Embryonic facial prominence (tissue), 1 donor: ENCODE measurements around the gene PDGFD.

ENCODE experiments used
- DNase-seq: peaks from one replicate; pipeline ENCODE4 v3.0.0-alpha.2; 2016; ENCODE audit errors: extremely low spot score

The PDGFD gene

DNA sequence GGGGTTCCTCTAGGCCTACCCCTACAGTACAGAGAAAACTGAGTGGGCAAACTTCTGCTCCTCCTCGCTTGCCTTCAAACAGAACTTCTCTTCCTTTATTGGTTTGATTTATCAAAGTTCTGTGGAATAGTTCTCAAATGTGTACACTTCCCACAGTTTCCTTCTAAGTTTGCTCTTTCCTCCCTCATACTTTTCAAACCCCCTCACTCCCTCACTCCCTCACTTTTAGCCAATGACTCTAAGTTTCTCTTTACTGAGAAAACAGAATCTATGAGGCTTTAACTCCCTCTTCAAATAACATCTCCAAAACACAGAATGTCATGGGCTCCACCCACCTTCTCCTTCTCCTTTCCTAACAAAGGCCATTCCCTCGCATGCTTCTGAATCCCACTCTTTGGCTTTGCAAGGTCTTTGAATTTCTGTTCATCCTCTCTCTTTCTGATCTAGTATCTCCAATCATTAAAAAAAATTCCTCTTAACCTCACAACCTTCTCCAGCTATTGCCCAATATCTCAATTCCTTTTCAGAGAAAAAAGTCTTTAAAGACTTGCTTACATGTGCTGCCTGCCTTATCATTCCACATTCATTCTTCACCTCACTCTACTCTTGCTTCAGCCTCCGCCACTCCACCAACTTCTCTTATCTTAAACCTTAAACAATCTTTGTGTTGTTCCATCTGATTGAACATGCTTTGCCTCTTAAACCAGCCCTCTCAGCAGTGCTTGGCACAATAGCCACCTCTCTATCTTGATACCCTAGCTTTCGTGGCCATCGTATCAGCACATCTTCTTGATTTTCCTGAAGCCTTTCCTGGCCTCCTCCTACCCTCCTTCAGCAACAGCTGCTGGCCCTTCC, 70.3 kb downstream of the PDGFD start:
- no peak for DNase-seq

- DNase-seq = no peak
Observed at GRCh38 chr11:104092744-104093143, 71.2 kb downstream of the PDGFD start.

DNA sequence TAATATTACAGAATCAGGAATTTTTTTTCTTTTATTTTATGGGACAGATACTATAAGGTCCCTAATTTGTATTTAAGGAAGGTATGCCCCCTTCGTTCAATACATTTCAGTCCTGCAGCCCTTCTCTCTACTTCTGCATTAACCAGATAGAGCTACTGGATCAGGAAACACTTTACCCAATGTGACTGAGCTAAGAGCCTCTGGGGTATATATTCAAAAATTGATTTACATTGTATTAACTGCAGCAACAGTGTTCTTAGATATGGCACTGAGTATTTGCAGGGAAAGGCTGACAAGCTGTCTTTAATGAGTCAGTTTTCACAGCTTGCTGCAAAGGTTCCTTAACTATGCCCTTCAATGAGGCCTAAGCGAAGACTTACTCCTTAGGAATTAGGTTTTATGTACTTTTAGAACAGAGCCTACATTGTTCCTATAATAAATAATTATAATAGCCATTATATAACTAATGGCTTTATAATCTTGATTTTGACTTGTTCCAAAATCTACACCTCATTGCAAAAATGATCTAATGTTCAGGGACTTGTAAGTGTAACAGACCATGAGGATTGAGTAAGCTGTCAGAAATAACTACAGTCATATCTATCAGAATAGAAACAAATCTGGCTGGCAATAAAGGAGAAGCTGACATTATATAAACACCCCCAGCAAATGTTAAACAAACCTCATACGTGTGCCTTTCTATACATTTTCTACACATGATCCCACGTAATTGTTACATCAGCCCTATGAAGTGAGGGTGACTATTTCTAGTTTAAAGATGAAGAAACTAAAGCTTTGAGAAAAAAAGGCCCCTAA, 72.5 kb downstream of the PDGFD start:
- no peak for DNase-seq

DNA sequence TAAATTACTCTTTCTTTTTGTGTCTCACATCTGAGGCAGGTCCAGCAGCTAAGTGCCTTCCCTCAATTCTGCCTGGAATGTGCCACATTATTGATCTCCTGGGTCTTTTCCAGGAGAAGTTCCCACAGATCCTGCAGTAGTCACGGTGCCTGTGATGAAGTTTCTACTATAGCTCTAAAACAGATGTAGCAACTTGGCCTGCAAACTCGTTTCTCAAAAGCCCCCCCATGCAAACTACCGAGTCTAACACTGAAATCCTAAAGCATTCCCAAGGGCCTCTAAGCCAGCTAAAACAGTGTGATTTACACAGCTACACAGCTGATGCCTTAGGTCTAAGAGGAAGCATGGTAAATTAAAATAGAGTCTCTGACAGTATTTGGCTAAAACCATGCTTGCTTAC, 73.2 kb downstream of the PDGFD start:
- DNase-seq = no peak

GRCh38 chr11:104089481-104089880, 74.5 kb downstream of the PDGFD start:
- DNase-seq = no peak

DNA sequence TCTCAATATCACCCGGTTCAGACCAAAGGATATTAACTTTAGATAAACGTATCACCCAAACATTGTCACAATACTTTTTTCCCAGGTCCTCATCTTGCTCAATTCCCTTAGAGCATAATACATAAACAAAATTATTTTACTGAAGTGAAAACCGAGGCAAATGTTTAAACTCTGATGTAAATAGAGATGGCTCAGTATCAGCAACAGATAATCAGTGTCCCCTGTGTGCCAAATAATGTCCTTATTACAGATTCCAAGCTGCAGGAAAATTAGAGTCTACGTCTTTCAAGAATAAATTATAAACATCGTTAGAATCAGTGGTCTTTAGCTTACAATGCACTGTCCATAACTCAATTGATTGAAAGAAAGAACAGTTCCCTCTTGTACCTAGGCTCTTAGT, 77.3 kb downstream of the PDGFD start:
- no peak for DNase-seq

DNA sequence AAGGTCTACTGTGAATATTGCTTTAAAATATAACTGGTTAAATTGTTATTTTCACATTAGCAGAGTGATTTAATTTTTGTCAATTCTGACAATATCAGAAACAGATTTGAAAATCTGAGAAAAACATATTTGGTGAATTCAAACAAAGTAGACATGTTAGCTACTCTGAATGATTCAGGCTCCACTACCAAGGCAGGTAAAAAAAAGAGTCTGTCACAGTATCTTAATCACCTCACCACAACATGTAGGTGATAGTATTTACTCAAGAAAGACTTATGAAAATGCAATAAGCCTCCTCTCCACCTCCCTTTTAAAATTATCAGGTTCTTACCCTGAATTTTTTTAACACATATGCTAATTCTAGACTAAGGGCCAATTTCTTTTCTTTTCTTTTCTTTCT, 85.0 kb downstream of the PDGFD start:
- DNase-seq = no peak

DNA sequence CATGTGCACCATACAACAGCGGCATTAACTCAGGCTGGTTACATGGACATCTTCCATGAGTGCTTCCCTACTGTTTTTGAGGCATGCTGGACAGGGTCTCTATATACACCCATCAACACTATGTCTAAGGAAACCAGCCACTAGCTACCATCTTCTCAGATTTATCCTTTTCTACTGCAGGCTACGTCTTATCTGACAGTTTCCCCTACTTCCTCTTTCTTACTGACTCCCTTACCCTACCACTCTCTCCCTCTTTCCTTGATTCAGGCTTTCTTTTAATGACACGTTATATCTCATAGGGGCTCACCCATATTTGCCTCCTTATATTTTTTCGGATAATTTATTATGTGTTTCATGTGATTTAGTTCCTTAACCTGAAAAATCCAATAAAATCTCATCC, 85.7 kb downstream of the PDGFD start:
- DNase-seq = no peak

DNA sequence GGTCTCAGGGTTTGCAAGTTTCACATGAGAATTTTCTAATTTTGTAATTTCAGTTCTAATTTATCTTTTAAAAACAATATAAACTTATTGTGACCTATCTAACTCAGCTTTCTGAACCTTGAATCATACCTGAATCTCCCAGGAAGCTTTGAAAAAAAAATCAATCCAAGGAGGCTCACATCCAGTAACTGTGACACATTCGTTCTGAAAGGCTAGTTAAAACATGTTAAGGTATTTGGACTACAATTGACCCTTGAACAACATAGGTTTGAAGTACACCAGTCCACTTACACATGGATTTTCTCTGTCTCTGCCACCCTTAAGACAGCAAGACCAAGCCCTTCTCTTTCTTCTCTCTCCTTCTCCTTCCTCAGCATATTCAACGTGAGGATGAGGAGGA, 87.5 kb downstream of the PDGFD start:
- DNase-seq = no peak

DNA sequence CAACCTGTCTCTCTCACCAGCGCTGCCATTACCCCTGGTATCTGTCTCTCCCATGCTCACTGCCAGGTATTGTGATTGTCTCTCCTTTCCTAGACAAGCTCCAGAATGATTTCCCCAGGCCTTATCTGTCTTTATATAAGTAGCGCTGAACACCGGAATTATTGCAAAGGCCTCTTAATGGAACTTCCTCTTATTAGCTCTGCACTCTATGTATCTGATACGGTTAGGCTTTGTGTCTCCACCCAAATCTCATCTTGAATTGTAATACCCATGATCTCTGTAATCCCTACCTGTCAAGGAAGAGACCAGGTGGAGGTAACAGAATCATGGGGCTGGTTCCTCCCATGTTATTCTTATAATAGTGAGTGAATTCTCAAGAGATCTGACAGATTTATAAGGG, 88.2 kb downstream of the PDGFD start:
- no peak for DNase-seq

DNA sequence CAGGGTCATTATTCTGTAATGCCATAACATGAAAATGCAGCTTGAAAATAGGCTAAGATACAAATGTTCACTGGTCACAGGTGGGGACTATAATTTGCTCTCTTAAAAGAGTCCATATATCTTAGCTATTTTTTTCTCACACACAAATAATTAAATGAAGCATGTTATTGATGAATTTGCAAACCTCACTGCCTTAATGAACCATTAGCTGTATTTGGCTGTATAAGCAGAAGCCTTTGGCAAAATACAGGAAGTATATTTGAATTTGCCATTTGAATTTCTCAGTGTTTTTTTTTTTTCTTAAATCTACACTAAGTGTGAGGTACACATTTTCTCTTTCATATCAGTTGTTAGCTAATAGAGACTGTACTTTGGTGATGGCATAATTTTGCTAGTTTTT, 88.9 kb downstream of the PDGFD start:
- DNase-seq = no peak

DNA sequence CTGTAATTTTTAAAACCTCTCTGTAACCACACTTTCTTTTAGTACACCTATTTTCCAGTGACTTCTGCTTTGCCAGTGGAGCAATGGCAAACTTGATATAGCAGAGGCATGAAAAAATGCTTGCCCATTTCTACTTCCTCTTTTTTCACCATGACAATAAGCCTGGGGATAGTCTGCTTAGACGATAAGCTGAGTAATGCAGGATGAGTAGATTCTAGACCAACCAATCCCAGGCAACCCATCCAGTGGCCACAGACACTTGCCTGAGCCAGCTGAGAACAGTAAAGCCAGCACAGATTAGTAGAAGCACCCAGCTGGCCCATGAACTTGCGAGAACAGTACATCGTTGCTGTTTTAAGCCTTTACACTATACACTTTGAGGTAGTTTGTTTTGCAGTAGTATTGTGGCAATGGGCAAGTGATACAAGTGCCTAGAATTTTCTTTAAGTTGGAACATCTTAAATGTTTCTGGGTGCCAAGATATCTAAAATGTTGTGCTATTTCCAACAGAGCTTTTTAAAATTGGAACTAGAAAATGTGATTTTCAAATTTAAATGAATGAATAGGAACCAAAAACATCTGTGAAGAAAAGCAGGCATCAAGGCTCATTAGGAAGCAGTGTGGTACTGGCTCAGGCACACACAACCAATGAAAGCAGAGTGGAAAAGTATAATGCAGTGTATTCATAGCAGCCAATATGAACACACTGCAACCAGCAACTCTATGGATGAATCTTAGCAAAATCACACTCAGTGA, 89.8 kb downstream of the PDGFD start:
- DNase-seq = no peak

DNA sequence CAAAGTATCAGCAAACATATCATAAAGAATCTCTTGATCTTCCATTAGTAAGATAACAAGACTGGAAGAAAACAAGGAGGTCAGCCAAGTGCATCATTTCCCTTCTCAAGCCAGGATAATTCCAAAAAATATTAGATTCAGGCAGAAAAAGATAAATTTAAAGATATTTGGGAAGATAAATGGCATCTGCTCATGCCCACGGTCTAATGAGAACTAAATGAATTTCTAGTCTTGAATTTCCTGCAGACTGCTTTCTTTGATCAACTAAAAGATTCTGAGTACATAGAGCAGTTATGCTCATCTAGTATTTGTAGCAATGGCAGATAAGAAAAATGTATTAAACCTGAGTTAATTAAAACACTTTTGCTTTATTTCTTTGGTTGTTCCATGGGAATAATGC, 96.4 kb downstream of the PDGFD start:
- no peak for DNase-seq

- DNase-seq = no peak
Observed at GRCh38 chr11:104064034-104064630, 99.8 kb downstream of the PDGFD start.

DNA sequence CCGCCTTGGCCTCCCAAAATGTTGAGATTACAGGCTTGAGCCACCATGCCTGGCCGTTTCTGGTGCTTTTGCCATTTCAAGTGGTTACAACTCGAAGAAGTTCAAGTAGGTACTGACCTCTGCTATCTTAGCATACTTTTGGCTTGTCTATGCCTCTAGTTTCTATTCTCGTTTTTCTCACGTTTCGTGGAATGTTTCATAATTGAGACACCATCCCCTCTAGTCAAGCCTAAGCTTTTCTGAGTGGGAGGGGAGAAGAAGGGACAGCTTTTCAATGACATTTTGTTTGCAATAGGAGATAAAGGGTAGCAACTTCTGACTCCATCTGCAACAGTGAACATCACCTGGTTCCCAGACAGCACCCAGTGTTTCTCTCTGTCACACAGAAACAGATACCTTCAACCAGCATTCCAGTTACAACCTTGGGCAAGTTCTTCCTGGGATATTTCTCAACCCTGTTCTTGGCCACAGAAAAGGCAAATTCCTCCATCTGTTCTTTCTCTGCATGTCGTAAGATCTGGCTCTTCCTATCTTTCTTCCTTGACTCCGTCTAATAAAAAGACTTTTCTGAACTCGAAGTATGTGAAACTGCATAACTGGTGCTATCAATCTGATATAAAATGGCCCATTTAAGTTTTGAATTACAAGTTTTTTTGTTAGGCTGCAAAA, 102.0 kb downstream of the PDGFD start:
- no peak for DNase-seq

DNA sequence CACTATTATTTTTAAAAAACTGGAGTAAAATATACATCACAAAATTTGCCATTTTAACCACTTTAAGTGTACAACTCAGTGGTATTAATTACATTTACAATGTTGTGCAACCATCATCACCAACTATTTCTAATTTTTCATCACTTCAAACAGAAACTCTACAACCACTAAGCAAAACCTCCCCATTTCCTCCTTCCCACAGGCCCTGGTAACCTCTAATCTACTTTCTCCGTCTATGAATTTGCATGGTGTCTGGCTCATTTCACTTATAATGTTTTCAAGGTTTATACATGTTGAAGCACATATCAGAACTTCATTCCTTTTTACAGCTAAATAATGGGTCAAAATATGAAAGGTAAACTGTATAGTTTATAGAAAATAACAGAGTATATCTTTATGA, 103.1 kb downstream of the PDGFD start:
- no peak for DNase-seq

GRCh38 chr11:104060004-104060794, 103.7 kb downstream of the PDGFD start:
- DNase-seq = no peak

- DNase-seq = no peak
Observed at GRCh38 chr11:104058680-104059079, 105.3 kb downstream of the PDGFD start.

GRCh38 chr11:104057908-104058307, 106.0 kb downstream of the PDGFD start:
- DNase-seq = no peak

DNA sequence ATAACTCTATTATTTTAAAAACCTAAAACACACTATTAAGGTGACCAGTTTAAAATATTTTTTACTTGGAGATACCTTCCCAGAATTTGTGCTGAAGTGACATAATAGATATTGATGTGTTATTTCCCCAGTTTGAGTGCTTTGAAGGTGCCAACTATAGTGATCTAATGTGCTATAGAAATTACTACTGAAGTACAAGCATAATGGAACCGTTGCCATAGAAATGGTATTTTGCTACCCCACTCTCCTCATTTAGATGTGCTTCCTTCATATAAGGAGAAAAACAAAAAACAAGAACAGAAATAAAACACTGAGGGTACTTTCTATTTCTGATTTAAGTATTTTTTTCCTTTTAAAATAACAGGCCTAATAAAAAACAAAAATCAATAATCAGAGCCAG, 108.4 kb downstream of the PDGFD start:
- DNase-seq = no peak
